ENCODE results near the gene BORCS5.

DNA sequence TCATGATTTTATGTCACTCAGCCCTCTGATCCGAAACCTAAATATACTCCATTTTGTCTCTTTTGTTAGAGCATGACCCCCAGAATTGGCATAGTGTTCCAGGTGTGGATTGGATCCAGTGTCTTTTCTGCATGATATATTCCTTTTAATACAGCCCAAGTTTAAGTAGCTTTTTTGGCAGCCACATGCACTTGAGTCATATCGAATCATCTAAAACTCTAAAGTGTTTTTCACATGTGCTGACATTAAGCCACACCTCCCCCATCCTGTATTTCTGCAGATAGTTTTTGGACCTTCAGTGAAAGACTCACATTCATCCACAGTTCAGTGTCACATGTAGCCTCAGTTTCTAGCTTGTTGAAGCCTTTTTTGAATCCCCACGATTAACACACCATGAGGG is 30.6 kb downstream of the BORCS5 start:
- TF ChIP-seq, protein P1, sequence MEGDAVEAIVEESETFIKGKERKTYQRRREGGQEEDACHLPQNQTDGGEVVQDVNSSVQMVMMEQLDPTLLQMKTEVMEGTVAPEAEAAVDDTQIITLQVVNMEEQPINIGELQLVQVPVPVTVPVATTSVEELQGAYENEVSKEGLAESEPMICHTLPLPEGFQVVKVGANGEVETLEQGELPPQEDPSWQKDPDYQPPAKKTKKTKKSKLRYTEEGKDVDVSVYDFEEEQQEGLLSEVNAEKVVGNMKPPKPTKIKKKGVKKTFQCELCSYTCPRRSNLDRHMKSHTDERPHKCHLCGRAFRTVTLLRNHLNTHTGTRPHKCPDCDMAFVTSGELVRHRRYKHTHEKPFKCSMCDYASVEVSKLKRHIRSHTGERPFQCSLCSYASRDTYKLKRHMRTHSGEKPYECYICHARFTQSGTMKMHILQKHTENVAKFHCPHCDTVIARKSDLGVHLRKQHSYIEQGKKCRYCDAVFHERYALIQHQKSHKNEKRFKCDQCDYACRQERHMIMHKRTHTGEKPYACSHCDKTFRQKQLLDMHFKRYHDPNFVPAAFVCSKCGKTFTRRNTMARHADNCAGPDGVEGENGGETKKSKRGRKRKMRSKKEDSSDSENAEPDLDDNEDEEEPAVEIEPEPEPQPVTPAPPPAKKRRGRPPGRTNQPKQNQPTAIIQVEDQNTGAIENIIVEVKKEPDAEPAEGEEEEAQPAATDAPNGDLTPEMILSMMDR (IDR thresholded peaks at IDR 0.05; ENCODE audit: low read length): no peak
- TF ChIP-seq EZH2 (IDR thresholded peaks at IDR 0.05; ENCODE audit: borderline replicate concordance, low read length): no peak

Data from OCI-LY1 (cell line).